CD4-positive, alpha-beta T cell treated with Interleukin-12 subunit alpha and Interleukin-12 subunit beta, for 1 hour (primary cell): ENCODE data around the gene TRIM2.

Experiments used
- DNase-seq: peaks from one replicate; pipeline ENCODE4 v3.0.0-alpha.2; 2020

Gene TRIM2

DNA sequence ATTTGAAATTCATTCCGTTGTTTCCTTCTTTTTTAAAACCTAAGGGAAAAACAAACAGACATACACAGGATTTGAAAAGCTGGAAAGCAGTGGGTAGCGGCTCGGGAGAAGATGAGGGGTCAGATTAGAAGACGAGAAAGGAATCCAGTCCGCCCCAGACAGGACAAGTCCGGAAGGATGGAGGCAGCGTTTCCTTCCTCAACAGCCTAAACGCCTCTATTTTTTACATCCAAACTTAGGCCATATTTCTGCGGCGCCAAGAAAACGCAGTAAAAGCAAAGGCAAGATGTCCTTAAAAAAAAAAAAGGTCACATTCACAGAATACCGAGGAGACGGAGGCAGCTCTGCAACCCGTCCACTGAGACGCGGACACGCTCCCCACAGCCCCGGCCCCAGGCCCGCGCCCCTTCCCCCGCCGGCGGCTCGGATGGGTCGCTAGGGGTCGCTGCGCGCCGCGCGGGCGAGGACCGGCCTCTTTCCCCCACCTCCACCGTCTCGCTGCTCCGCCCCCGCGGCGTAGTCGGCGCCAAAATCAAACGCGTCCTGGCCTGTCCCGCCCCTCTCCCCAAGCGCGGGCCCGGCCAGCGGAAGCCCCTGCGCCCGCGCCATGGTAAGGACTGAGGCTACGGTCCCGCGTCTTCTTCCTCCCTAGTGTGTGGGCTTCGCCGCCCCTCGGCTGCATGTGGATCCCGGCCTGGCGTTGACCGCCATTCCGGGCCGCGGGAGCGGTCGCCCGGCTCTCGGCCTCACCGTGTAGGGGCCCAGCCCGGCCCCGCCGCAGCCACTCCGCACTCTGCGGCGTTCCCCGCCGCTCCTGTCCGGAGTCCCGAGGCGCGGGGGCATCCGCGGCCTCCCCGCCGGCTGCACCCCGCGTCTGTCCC, 140.1 kb downstream of the TRIM2 start, which contains the start of gene MND1:
MND1 (plus strand) TSS at position 558 of the 881 bp plus-strand sequence; CDS start at position 608, 50 bp downstream.
- DNase-seq, result peak; percentile 91

DNA sequence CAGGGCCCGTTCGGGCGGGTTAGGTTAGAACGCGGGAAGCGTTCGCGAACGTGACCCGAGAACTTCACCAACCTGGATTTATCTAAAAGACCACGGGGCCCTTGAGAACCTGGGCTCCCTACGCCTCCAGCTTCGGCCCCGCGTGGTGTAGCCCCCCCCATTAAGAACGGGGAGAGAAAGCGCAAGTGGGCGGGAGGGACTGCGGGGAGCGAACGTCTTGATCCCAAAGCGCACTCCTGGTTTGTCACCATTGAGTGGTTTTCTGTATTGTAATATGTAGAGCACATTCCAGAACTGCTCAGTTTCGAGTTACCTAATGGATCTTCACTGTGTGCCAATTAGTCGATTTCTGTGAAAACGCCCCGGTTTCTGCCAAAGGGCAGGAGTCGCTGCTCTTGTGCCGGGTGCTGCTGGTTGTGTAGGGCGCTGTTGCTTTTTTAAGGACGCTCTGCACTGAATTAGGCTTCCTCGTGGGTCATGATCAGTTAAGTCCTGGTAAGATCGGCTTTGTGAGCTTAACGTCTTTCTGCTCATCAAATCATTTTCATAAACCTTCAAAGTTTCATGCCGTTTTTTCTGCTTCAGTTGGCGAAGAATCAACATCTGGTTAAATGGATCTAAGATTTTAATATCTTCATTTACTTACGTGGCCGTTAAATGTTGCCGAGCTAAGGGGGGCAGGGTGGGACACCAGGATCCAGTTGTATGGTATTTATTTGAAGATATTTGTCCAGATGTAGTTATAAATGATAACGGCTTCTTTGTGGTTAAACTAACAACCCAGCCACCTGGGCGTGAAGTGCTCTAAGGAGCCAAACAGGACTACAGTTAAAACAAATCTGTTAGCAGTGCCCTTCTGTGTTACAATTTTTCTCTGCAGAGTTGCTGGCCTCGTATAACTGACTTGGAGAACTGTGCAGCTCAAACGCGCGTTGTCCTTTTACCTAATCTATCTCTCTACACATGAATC, 141.1 kb downstream of the TRIM2 start:
- peak; percentile 56 for DNase-seq

DNA sequence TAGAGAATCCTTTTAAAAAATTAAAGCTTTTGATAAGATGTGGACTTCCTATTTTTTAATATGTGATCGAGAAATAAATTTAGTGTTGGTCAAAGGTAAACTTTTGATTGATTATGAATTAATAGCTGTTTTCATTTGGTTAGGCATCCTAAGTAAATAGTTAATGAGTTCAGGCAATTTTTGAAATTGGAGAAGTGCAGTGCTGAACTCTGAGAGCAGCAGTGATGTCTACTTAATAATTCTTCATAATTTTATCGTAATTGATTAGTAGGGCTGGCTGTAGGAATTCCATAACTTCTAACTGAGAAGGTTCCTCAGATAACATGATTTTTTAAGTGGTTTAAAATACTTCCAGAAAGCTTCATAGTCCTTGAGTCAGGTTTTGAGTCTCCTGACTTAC, 141.8 kb downstream of the TRIM2 start:
- DNase-seq, result no peak

DNA sequence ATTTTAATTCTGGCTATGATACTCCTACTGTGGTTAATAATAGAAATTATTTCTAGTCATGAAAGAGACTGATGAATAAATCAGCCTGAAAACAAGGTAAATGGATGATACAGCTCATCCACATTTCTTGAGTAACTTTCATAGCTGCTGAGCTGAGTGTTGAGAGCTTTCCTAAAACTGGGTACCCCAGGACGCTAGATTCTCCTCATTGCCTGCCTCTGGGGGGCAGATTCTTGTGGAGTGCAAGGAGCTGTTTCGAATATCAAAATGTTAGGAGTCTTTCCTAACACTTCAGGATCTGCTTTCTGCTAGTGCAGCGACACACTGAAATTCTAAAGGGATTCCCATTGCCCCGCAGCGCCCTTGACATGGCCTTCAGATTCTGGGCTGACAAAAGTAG, 142.3 kb downstream of the TRIM2 start:
- DNase-seq, result no peak

DNA sequence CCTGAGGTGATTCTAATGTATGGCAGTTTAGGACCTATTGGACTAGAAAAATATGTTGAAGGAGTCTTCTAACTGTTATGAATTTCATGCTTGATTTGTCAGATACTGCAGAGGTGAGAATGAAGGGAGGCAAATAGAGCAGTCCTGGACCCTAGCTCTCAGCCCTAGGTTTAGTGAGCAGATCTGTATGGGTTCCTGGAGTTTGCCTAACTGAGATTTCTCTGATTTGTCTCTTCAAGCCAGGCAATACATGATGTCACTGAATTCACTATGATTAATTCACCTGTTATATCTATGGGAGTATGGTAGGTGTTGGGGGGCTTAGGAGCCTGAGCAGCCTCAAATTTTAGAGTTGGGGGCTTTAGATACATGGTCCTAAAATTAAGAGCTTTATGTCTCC, 142.9 kb downstream of the TRIM2 start:
- DNase-seq, result no peak

DNA sequence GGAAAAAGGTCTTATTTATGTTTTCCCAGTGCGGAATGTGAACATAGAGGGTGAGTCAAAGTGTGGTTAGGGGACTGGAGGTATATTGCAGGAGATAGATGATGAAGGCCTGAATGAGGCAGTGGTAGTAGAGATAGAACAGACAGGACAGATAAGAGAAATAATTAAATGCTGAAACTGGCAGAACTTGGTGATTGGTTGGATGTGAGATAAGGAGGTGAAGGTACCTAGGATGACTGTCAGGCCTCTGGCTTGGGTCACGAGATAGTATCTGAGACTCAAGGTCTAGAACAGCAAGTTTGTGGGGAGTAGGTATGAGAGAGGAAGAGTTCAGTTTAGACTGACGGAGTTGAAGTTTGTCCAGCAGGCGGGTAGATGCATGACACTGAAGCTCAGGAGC, 143.8 kb downstream of the TRIM2 start:
- DNase-seq, result no peak

DNA sequence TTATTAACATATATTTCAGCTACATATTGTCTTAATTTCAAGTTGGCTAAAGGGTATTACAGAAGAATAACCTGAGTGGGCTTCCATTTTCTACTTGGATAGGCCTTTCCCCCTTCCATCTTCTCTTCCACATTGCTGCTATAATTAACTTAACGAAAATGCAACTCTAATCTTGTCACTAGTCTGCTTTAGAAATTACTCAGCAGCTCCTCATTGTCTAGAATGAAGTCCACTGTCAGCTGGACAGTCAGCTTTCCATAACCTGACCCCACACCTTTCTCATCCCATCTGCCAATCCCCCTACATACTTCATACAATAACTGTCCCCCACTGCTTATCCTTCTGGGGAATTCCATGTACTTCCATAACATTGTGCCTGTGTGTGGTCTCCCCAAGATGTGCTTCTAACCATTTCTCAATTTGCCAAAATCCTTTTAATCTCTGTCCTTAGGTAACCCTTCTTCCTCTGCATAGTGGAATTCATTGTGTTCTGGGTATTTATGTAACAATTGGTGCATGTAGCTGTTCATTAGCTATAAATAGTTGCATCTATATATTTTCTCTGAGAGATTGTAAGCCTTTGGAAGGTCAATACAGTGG, 145.1 kb downstream of the TRIM2 start:
- DNase-seq, result no peak

DNA sequence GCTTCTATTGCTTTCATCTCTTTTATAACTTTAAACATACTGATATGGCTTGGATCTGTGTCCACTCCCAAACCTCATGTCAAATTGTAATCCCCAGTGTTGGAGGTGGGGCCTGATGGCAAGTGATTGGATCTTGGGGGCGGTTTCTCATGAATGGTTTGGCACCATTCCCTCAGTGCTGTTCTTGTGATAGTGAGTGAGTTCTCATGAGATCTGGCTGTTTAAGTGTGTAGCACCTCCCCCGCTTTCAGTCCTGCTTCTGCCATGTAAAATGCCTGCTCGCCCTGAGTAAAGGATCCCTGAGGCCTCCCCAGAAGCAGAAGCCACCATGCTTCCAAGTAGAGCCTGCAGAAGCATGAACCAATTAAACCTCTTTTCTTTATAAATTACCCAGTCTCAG, 157.9 kb downstream of the TRIM2 start:
- DNase-seq, result no peak

DNA sequence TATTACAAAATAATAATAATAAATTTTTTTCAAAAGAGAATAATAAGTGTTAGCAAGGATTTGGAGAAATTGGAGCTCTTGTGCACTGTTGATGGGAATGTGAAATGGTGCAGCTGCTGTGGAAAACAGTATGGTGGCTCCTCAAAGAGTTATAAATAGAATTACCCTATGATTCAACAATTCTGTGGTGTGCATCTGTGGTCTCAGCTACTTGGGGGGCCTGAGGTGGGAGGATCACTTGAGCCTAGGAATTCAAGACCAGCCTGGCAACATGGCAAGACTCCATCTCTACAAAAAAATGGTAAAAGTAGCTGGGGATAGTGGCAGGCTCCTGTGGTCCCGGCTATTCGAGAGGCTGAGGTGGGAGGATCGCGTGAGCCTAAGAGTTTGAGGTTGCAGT, 159.8 kb downstream of the TRIM2 start:
- no peak for DNase-seq

DNA sequence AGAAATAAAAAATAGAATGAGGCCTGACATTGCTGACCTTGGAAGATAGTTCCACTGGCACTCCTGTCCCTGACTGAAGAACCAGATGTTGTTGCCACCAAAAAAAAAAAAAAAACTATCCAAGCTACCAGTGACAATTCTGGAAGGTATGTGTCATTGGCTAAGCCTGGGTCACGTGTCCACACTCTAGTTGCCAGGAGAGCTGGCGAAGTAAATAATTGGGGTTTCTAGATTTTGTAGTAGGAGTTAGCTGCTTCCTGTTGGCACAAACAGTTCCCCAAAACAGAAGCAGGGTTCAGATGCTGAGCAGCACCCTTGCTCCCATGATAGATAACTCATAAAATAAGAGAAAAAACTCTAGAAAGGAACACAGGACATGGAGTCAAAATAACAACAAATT, 160.8 kb downstream of the TRIM2 start:
- no peak for DNase-seq

DNA sequence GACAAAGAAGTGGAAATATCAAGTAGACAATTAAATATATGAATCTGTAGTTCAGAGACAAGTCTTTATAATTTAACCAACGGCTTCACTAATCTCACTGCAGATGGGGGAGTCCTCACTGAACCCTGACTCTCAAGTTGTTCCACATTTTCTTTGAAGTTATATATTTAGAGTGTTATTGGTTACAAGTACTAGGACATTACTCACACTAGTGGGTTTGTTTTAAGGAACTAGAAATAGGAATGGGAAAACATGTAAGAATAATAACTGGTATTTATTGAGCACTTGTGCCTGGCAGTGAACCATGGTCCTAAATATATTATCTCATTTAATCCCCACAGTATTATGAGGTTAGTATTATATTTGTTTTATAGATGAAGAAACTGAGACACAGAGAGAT, 162.2 kb downstream of the TRIM2 start:
- DNase-seq, result no peak

DNA sequence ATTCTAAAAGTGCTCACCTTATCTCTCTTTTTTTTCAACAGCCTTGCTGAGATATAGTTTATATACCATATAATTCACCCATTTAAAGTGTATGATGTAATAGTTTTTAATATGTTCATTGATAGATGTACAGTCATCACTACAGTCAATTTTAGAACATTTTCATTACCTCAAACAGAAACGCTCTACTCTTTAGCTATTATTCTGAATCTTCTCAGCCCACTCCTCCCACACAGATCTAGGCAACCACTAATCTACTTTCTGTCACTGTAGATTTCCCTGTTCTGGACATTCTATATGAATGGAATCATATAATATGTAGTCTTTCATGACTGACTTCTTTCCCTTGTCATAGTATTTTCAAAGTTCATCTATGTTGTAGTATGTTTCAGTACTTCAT, 162.8 kb downstream of the TRIM2 start:
- no peak for DNase-seq

DNA sequence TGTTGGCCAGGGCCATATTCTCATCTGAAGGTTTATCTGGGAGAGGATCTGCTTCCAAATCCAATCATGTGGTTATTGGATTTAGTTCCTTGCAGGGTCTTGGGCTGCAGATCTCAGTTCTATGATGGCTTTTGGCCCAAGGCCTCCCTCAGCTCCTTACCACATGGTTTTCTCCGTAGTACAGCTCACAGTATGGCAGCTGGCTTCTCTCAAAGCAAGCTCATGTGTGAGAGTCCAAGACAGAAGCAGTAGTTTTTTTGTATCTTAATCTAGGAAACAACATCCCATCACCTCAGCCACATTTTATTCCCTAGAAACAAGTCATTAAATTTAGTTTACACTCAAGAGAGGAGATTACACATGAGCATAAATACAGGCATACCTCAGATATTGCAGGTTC, 164.8 kb downstream of the TRIM2 start:
- DNase-seq, result no peak

DNA sequence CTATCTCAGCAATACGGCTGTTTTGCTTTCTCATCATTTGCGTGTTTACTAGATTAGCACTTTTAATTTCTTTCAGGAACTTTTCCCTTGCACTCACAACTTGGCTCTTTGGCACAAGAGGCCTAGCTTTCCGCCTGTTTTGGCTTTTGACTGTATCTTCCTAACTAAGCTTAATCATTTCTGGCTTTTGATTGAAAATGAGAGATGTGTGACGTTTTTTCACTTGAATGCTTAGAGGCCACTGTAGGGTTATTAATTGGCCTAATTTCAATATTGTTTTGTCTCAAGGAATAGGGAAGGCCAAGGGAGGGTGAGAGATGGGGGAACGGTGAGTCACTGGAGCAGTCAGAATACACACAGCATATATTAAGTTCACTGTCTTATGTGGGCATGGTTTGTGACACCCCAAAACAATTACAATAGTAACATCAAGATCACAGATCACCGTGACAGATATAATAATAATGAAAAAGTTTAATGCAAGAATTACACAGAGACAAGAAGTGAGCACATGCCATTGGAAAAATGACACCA, 167.5 kb downstream of the TRIM2 start:
- DNase-seq, result no peak

DNA sequence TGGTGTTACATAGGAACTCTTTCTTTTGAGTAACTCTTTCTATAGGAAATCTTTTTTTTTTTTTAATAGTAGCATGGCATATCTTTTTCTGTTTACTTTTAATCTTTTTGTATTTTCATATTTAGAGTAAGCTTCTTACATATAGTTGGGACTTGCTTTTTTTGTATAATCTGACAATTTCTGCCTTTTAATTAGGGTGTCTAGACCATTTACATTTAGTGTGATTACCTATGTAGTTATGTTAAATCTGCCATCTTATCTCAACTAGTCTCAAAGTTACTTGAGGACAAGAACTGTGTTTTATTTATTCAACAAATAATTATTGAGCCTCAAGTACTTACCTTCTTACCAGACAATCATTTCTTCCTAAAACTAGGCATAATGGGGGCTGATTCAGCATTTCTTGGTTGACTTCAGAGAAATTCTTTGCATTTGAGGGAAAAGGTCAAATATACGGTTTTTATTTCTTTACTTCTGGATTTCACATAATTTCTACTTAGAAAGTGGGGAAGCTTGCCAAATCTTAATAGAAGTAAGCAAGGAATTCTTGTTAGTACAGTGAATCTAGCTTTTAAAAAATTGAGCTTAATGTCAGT, 168.8 kb downstream of the TRIM2 start:
- DNase-seq, result no peak

DNA sequence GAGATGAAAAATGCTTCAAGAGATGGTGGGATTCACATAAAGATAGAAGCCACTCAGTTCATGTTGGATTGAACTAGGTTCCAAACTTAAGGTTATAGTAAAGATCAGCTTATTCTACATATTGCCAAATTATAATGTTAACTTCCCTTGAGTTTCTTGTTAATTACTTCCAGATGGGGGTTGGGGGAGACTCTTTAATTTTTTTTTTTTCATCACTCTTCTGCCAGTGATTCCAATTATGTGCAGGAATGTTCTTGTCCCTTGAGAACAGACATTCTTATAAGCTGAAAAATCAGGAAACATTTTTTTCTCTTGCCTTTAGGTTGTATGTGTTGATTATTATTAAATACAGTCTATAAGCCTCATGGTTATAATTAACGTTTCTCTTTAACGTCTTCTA, 170.2 kb downstream of the TRIM2 start:
- DNase-seq, result no peak

DNA sequence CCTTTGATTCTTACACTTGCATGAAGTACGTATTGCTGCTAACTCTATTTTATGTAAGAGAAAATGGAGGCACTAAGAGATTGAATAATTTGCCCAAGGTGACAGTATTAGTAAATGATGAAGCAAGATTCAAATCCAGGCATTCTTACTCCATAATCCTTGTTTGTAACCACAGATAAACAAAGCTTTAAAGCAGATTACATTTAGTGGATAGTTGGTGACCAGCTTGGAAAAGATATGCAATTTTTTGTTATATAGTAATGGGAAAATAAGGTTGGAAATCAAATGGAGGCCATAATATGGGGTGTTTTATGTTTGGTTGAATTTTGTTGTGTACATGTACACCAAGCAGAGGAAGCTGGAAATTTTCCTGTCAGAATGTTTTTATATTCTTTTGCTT, 171.1 kb downstream of the TRIM2 start:
- no peak for DNase-seq

DNA sequence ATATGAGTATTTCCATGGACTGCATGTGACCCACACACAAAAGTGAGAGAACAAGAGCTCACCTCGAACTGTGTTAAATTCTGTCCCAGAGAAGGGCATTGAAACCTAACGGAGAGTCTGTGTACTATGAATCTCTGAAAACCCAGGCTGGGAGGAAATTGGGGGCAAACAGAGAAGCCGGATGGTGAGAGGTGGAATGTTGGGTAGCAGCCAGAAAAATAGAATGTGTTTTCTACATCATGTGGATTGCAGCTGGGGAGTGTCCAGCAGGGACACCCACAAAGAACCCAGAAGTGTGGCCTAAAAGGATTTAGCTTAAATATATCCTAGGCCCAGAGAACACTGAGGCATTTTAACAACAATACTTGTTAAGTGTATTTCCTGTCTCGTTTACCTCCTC, 178.9 kb downstream of the TRIM2 start:
- DNase-seq, result no peak

DNA sequence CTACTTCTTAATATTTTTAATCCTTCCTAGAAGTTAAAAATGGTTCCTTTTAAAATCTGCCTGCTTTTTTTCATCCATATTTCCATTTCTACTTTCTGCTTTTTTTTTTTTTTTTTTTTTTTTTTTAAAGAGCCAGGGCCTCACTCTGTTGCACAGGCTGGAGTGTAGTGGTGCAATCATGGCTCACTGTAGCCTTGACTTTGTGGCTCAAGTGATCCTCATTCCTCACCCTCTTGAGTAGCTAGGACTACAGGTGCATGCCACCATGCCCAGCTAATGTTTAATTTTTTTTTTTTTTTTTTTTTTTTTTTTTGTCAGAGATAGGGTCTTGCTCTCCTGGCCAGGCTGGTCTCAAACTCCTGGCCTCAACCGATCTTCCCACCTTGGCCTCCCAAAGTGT, 179.9 kb downstream of the TRIM2 start:
- DNase-seq, result no peak

DNA sequence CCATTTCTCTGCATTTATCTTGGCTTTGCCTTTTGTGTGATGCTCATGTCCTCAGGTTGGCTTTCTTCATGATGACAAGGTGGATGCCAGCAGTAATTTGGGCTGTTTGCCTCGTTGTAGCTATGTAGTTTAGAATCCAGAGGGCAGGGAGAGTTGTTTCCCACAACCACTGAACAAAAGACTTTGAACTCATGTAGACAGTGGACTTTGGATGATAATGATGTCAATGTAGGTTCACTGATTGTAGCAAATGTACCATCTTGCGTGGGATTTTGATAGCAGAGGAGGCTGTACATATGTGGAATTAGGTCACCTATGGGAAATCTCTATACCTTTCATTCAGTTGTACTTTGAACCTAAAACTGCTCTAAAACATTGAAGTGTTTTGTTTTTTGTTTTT, 181.5 kb downstream of the TRIM2 start:
- no peak for DNase-seq

DNA sequence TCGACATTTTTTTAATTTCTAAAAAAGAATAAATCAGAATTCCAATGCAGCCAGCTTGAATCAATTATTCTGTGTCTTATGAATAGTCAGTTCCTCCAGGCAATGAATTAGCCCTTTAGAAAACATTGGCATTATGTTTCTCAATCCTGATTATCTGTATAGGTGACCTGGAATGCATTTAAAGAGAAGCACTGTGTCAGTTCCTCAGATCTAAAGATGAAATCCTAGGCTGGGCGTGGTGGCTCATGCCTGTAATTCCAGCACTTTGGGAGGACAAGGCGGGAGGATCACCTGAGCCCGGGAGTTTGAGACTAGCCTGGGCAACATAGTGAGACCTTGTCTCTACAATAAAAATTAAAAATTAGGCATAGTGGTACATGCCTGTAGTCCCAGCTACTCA, 183.7 kb downstream of the TRIM2 start:
- DNase-seq, result no peak
